H1 (cell line): ENCODE results near the gene NCCRP1. TPM values are rescaled to one million over a fixed set of nuclear protein-coding genes. Genes with fewer than 3 reads are reported as not detected.

ENCODE experiments used
- CTCF ChIA-PET: fragments of 300-600 bp; sonication (Branson Sonifier 250); formaldehyde crosslinking; loops from one replicate; lab custom pipeline; 2021; ENCODE audit not compliant: partially characterized antibody; lab: Charles Lee
- POLR2A ChIA-PET: fragments of 300-600 bp; sonication (Branson Sonifier 250); formaldehyde crosslinking; loops from one replicate; lab custom pipeline; 2021; ENCODE audit warnings: inconsistent platforms; ENCODE audit not compliant: partially characterized antibody; lab: Charles Lee
- DNase-seq, 2 experiments: peaks; one replicate each; pipeline versions ENCODE4 v3.0.0 to v3.0.0-alpha.2; 2010 to 2022; ENCODE audit warnings: low spot score in 2 of 2, low read depth in 1 of 2, mixed read lengths in 1 of 2
- FAIRE-seq: peaks from 2 replicates; lab custom pipeline; 2011; peaks lifted over from hg19 to GRCh38; lab: Jason Lieb, UNC
- H2AFZ ChIP-seq: 2 replicates; pipeline ENCODE4 v1.8.1; 2012; ENCODE audit warnings: low read length, inconsistent platforms
- H2AK5ac ChIP-seq: 2 replicates; pipeline ENCODE4 v1.6.1; 2013; ENCODE audit warnings: low read depth, low read length
- H2BK120ac ChIP-seq: replicated peaks from 2 replicates; pipeline ENCODE3; 2013; ENCODE audit warnings: low read depth, low read length, inconsistent platforms
- H2BK12ac ChIP-seq: 2 replicates; pipeline ENCODE4 v1.6.1; 2013; ENCODE audit warnings: low read depth, low read length
- H2BK15ac ChIP-seq: 2 replicates; pipeline ENCODE4 v1.6.1; 2013; ENCODE audit warnings: low read length
- H2BK20ac ChIP-seq: 2 replicates; pipeline ENCODE4 v1.6.1; 2013; ENCODE audit warnings: low read length
- H2BK5ac ChIP-seq: 2 replicates; pipeline ENCODE4 v1.6.1; 2013; ENCODE audit warnings: low read depth, low read length
- H3K14ac ChIP-seq: 2 replicates; pipeline ENCODE4 v1.6.1; 2013; ENCODE audit warnings: inconsistent platforms; ENCODE audit not compliant: insufficient read length
- H3K18ac ChIP-seq: 2 replicates; pipeline ENCODE4 v1.6.1; 2013; ENCODE audit warnings: low read length; ENCODE audit errors: extremely low read depth
- H3K23ac ChIP-seq: 2 replicates; pipeline ENCODE4 v1.6.1; 2013; ENCODE audit warnings: inconsistent platforms; ENCODE audit not compliant: insufficient read length
- H3K23me2 ChIP-seq: 2 replicates; pipeline ENCODE4 v1.6.1; 2013; ENCODE audit warnings: low read depth, low read length
- H3K27ac ChIP-seq: 2 replicates; pipeline ENCODE4 v1.6.1; 2011; ENCODE audit warnings: low read depth, low read length, inconsistent platforms
- H3K27me3 ChIP-seq, 4 experiments: replicated peaks in 1 of 4; 1 replicate in 1 of 4; 2 replicates in 3 of 4; pipeline versions ENCODE4 v1.6.1 to v1.8.1; 2011 to 2013; ENCODE audit warnings: low read length in 3 of 4, mild to moderate bottlenecking in 3 of 4, inconsistent platforms in 2 of 4, mixed read lengths in 2 of 4, moderate library complexity in 1 of 4; ENCODE audit not compliant: control insufficient read depth in 3 of 4, insufficient read depth in 3 of 4; ENCODE audit errors: extremely low read depth in 1 of 4
- H3K36me3 ChIP-seq, 4 experiments: 2 replicates each; pipeline versions ENCODE4 v1.6.1 to v1.8.1; 2011 to 2013; ENCODE audit warnings: mild to moderate bottlenecking in 4 of 4, low read length in 3 of 4, moderate library complexity in 2 of 4, control low read depth in 1 of 4, inconsistent platforms in 1 of 4; ENCODE audit not compliant: insufficient read depth in 4 of 4, control insufficient read depth in 2 of 4
- H3K4ac ChIP-seq: replicated peaks from 2 replicates; pipeline ENCODE3; 2013; ENCODE audit warnings: low read length, low read depth, mixed read lengths, inconsistent platforms; ENCODE audit not compliant: insufficient read length
- H3K4me1 ChIP-seq, 4 experiments: replicated peaks in 1 of 4; 1 replicate in 1 of 4; 2 replicates in 3 of 4; pipeline versions ENCODE4 v1.6.1 to v1.8.1; 2011 to 2013; ENCODE audit warnings: low read length in 3 of 4, inconsistent platforms in 2 of 4, mixed read lengths in 1 of 4; ENCODE audit not compliant: insufficient read depth in 4 of 4, control insufficient read depth in 3 of 4
- H3K4me2 ChIP-seq, 2 experiments: 2 replicates each; pipeline versions ENCODE4 v1.6.1 to v1.8.1; 2011 to 2013; ENCODE audit warnings: low read depth in 2 of 2, low read length in 2 of 2, control low read depth in 1 of 2, inconsistent platforms in 1 of 2, mild to moderate bottlenecking in 1 of 2; ENCODE audit not compliant: insufficient read depth in 1 of 2
- H3K4me3 ChIP-seq, 4 experiments: fragments of 200-600, 300-600 bp in 1 of 4; sonication (generic), shearing (Covaris generic), sonication (Bioruptor Twin) in 1 of 4; 2 replicates each; pipeline versions ENCODE4 v1.5.1 to v1.8.1; 2011 to 2016; ENCODE audit warnings: low read length in 4 of 4, low read depth in 3 of 4, control low read depth in 2 of 4, inconsistent platforms in 2 of 4, mild to moderate bottlenecking in 2 of 4, mixed read lengths in 1 of 4, moderate library complexity in 1 of 4; ENCODE audit not compliant: insufficient read depth in 2 of 4; ENCODE audit errors: extremely low read depth in 1 of 4
- H3K56ac ChIP-seq: replicated peaks from 2 replicates; pipeline ENCODE3; 2013; ENCODE audit warnings: low read depth, mild to moderate bottlenecking, mixed read lengths, low read length, inconsistent platforms; ENCODE audit not compliant: insufficient read length
- H3K79me1 ChIP-seq: 2 replicates; pipeline ENCODE4 v1.6.1; 2013; ENCODE audit warnings: low read depth, low read length, control low read depth
- H3K79me2 ChIP-seq, 2 experiments: 2 replicates each; pipeline versions ENCODE4 v1.6.1 to v1.8.1; 2012 to 2013; ENCODE audit warnings: low read length in 2 of 2, mild to moderate bottlenecking in 2 of 2, inconsistent platforms in 1 of 2; ENCODE audit not compliant: insufficient read depth in 2 of 2, control insufficient read depth in 1 of 2
- H3K9ac ChIP-seq, 4 experiments: replicated peaks in 1 of 4; 1 replicate in 1 of 4; 2 replicates in 3 of 4; pipeline versions ENCODE4 v1.6.1 to v1.8.1; 2011 to 2013; ENCODE audit warnings: low read depth in 3 of 4, low read length in 3 of 4, control low read depth in 2 of 4, mild to moderate bottlenecking in 2 of 4, moderate library complexity in 2 of 4, inconsistent platforms in 1 of 4; ENCODE audit errors: extremely low read depth in 1 of 4
- H3K9me3 ChIP-seq, 2 experiments: 2 replicates each; pipeline versions ENCODE4 v1.6.1 to v1.8.1; 2012 to 2013; ENCODE audit warnings: mild to moderate bottlenecking in 2 of 2, moderate library complexity in 2 of 2, control low read depth in 1 of 2, inconsistent platforms in 1 of 2, low read depth in 1 of 2, low read length in 1 of 2, mixed read lengths in 1 of 2; ENCODE audit not compliant: insufficient read depth in 2 of 2
- H4K20me1 ChIP-seq, 2 experiments: replicated peaks in 1 of 2; 2 replicates each; pipeline versions ENCODE3 to v1.8.1; 2011 to 2013; ENCODE audit warnings: inconsistent platforms in 2 of 2, low read length in 2 of 2, mild to moderate bottlenecking in 1 of 2; ENCODE audit not compliant: insufficient read depth in 2 of 2, control insufficient read depth in 1 of 2
- H4K5ac ChIP-seq: 2 replicates; pipeline ENCODE4 v1.6.1; 2013; ENCODE audit warnings: low read length, low read depth, mixed read lengths, inconsistent platforms; ENCODE audit not compliant: insufficient read length
- H4K8ac ChIP-seq: 2 replicates; pipeline ENCODE4 v1.8.0; 2013; ENCODE audit warnings: mild to moderate bottlenecking, moderate library complexity, low read length, inconsistent platforms; ENCODE audit not compliant: insufficient read depth; ENCODE audit errors: extremely low read depth
- H4K91ac ChIP-seq: replicated peaks from 2 replicates; pipeline ENCODE3; 2013; ENCODE audit warnings: low read length, mixed read lengths, inconsistent platforms; ENCODE audit not compliant: insufficient read length
- BCL11A ChIP-seq, 2 experiments: IDR thresholded peaks; one replicate each; pipeline ENCODE4 v1.6.1; 2011; ENCODE audit warnings: low read depth in 2 of 2, low read length in 2 of 2, mild to moderate bottlenecking in 2 of 2
- CEBPB ChIP-seq: IDR thresholded peaks from 2 replicates; pipeline ENCODE4 v1.6.1; 2012; ENCODE audit warnings: low read depth, low read length
- CHD1 ChIP-seq: IDR thresholded peaks from 2 replicates; pipeline ENCODE4 v1.6.1; 2012; ENCODE audit warnings: low read depth, low read length, improper control_type of control experiment
- CHD2 ChIP-seq: IDR thresholded peaks from 2 replicates; pipeline ENCODE4 v1.6.1; 2012; ENCODE audit warnings: low read length, improper control_type of control experiment
- CTBP2 ChIP-seq: IDR thresholded peaks from 2 replicates; pipeline ENCODE4 v1.7.0; 2011; ENCODE audit warnings: borderline replicate concordance, mild to moderate bottlenecking, moderate library complexity, mixed read lengths, low read length; ENCODE audit not compliant: insufficient read depth, insufficient read length
- KDM1A ChIP-seq: fragments of 200-600, 300-600 bp; sonication (generic); IDR thresholded peaks from 2 replicates; pipeline ENCODE4 v1.7.1; 2016; ENCODE audit warnings: mild to moderate bottlenecking, low read length, borderline replicate concordance
- MAFK ChIP-seq: IDR thresholded peaks from 2 replicates; pipeline ENCODE4 v1.6.1; 2012; ENCODE audit warnings: low read depth, mild to moderate bottlenecking, improper control_type of control experiment, low read length
- NANOG ChIP-seq: IDR thresholded peaks from 2 replicates; pipeline ENCODE4 v1.6.1; 2011; ENCODE audit warnings: low read length, low read depth, mild to moderate bottlenecking, inconsistent platforms; ENCODE audit not compliant: insufficient read depth, poor library complexity, severe bottlenecking
- PHF8 ChIP-seq: fragments of 200-600 bp; sonication (generic); conservative IDR thresholded peaks from 2 replicates; pipeline ENCODE4 v1.7.1; 2012; ENCODE audit warnings: low read depth, mild to moderate bottlenecking, inconsistent platforms, low read length, moderate library complexity
- POU5F1 ChIP-seq: IDR thresholded peaks from 2 replicates; pipeline ENCODE4 v1.6.1; 2011; ENCODE audit warnings: low read depth, mild to moderate bottlenecking, low read length, moderate library complexity
- RAD21 ChIP-seq, 2 experiments: IDR thresholded peaks in 1 of 2; conservative IDR thresholded peaks in 1 of 2; 2 replicates each; pipeline ENCODE4 v1.6.1; 2011; ENCODE audit warnings: low read depth in 2 of 2, low read length in 2 of 2, improper control_type of control experiment in 1 of 2, inconsistent platforms in 1 of 2, mild to moderate bottlenecking in 1 of 2, moderate library complexity in 1 of 2
- RFX5 ChIP-seq: IDR thresholded peaks from 2 replicates; pipeline ENCODE4 v1.6.1; 2011; ENCODE audit warnings: low read depth, low read length, improper control_type of control experiment, borderline replicate concordance
- SIRT6 ChIP-seq: IDR thresholded peaks from one replicate; pipeline ENCODE4 v1.7.1; 2012; ENCODE audit warnings: low read length, inconsistent platforms
- SP2 ChIP-seq: IDR thresholded peaks from 2 replicates; pipeline ENCODE4 v1.6.1; 2012; ENCODE audit warnings: mild to moderate bottlenecking, low read length, inconsistent platforms
- TBP ChIP-seq: IDR thresholded peaks from 2 replicates; pipeline ENCODE4 v1.6.1; 2011; ENCODE audit warnings: low read depth, low read length, improper control_type of control experiment
- WGBS, 2 experiments: shearing (Covaris generic) in 1 of 2; methylation state at CpG; one replicate each; pipeline versions ENCODE4 v1.1.6 to v1.1.7; 2013 to 2015; ENCODE audit warnings: low lambda C conversion rate in 2 of 2, mixed read lengths in 2 of 2, inconsistent platforms in 1 of 2, low coverage in 1 of 2, missing lambda C conversion rate in 1 of 2; ENCODE audit not compliant: insufficient replicate concordance in 2 of 2, insufficient coverage in 1 of 2, insufficient read length in 1 of 2; ENCODE audit errors: extremely low coverage in 1 of 2, missing lambda C conversion rate in 1 of 2; 5-methylcytosine and 5-hydroxymethylcytosine counted together
- polyA plus RNA-seq, 7 experiments: library from polyadenylated mRNA; depleted of rRNA in 3 of 7; stranded (reverse) in 5 of 7; unstranded in 2 of 7; fragments of >200 nt in 5 of 7; fragments of 200-250 nt in 2 of 7; gene quantifications; 1 replicate in 5 of 7; 2 replicates in 1 of 7; 4 replicates in 1 of 7; pipeline versions ENCODE4 v1.2.1 to v1.2.3, GENCODE V29; 2011 to 2013; ENCODE audit warnings: missing spikeins in 2 of 7, mixed read lengths in 2 of 7
- total RNA-seq: library from RNA; stranded (reverse); fragmentation: NEBNext Ultra II Directional; extraction: Animal tissue kit (Norgen Biotek cat#: 25700); gene quantifications from 2 replicates; pipeline ENCODE4 v1.2.1, GENCODE V29; 2021

Gene NCCRP1
- total and polyA plus RNA-seq, 2 of the 8 experiments (the other 6 are each of a cell fraction or from before 2014, with no cell fraction given) = 2.8 to 7.9 TPM

GRCh38 chr19:39160523-39160861 lies 36.3 kb upstream of the NCCRP1 start:
- Histone ChIP-seq H2BK20ac (no peak overlapping the region), H4K91ac (no peak overlapping the region), H2BK15ac (no peak overlapping the region), H2BK12ac (no peak overlapping the region), H3K56ac (no peak overlapping the region), H3K4me3 (no peak overlapping the region), H3K23me2 (peaks cover 3% of the 10 kb centered on the region; the same call in 1 of the 2 replicates), H4K20me1 (peaks cover 16 to 36% of the 10 kb centered on the region in 2 experiments), H3K36me3 (no peaks in the 10 kb centered on the region; a peak in 2 of 8 replicates), H2AK5ac (no peak overlapping the region), H2AFZ (no peak overlapping the region), H3K79me1 (peaks cover 31% of the 10 kb centered on the region), H3K27me3 (peaks cover 0 to 1% (median 0%) of the 10 kb centered on the region in 4 experiments; a peak in 1 of 7 replicates), H4K5ac (no peak overlapping the region), H4K8ac (no peak overlapping the region), H3K9me3 (no peaks in the 10 kb centered on the region), H3K23ac (no peak overlapping the region), H3K79me2 (peaks cover 0 to 43% of the 10 kb centered on the region in 2 experiments; a peak in 1 of 4 replicates), H3K4me2 (no peak overlapping the region), H2BK5ac (peak overlapping the region; percentile 73; the same call in 1 of the 2 replicates), H3K4ac (no peak overlapping the region), H3K27ac (no peak overlapping the region), H3K14ac (no peak overlapping the region), H2BK120ac (no peak overlapping the region), H3K9ac (no peak overlapping the region), H3K4me1 (peaks cover 0 to 21% (median 10%) of the 10 kb centered on the region in 4 experiments; a peak in 6 of 7 replicates), H3K18ac (no peak overlapping the region)
- POLR2A ChIA-PET = interaction anchor here (1.9 kb wide), 1 partner anchor 34 kb away, joined by 4 read pairs; the partner anchor contains the start of gene PAK4
- WGBS, 2 experiments = 94% methylated on average over 8 of the region's 8 CpGs; no CpG with 5 or more reads in 1 of the 2 experiments
- CTCF ChIA-PET = no interaction called here
- FAIRE-seq (no peak), DNase-seq (no peak)
- TF ChIP-seq TBP = no peak
- no peak for TF ChIP-seq SIRT6
- TF ChIP-seq MAFK = no peak
- no peak for TF ChIP-seq BCL11A (IDR thresholded peaks at IDR 0.05; ENCODE audit: low read depth in 2 of 2, low read length in 2 of 2)
- no peak for TF ChIP-seq POU5F1
- no peak for TF ChIP-seq KDM1A
- TF ChIP-seq CHD1 = no peak
- TF ChIP-seq CEBPB = no peak
- no peak for TF ChIP-seq PHF8
- no peak for TF ChIP-seq NANOG
- TF ChIP-seq RFX5 = no peak
- TF ChIP-seq CTBP2 = no peak
- no peak for TF ChIP-seq SP2
- TF ChIP-seq RAD21 (IDR thresholded peaks at IDR 0.05 in 1 of 2, conservative IDR thresholded peaks at IDR 0.05 in 1 of 2; ENCODE audit: low read depth in 2 of 2, low read length in 2 of 2) = no peak
- no peak for TF ChIP-seq CHD2
